ENCODE measurements around the gene G3BP2. TPM values are rescaled to one million over a fixed set of nuclear protein-coding genes. Genes with fewer than 3 reads are reported as not detected.

Gene G3BP2
- total and polyA plus RNA-seq, 2 donors (not counting 1 experiment from before 2014, with no cell fraction given) = 33.0 to 154 TPM

- H3K4me3 ChIP-seq (ENCODE audit: control extremely low read depth in 1 of 5, extremely low read depth in 1 of 5, insufficient read depth in 1 of 5, low read depth in 2 of 5, low read length in 4 of 5) = no peak overlapping the region
These were observed 35.4 kb downstream of the G3BP2 start for GRCh38 chr4:75637827-75638226.

GRCh38 chr4:75637176-75637575, 36.0 kb downstream of the G3BP2 start:
- ATAC-seq (ENCODE audit: low read depth) = no peak
- no peak overlapping the region for H3K27ac Mint-ChIP-seq

More at GRCh38 chr4:75637827-75638226, 35.4 kb downstream of the G3BP2 start:
- ChIA-PET CTCF (no interaction called here), POLR2A (no interaction called here)
- H3K9me3 Mint-ChIP-seq (ENCODE audit: insufficient read depth) = no peaks in the 10 kb centered on the region
- no peak overlapping the region for H3K4me3 Mint-ChIP-seq
- H3K4me2 ChIP-seq (replicated peaks; ENCODE audit: low read depth, low read length, poor library complexity, severe bottlenecking) = no peak overlapping the region
- no peak overlapping the region for H3K27ac ChIP-seq (ENCODE audit: low read length in 2 of 2)
- H3K36me3 ChIP-seq (replicated peaks in 1 of 2; ENCODE audit: control extremely low read depth in 1 of 2, control insufficient read depth in 1 of 2, extremely low read depth in 1 of 2, insufficient read depth in 2 of 2, low read length in 1 of 2) = peaks cover 0 to 1% of the 10 kb centered on the region in 2 experiments
- H2AFZ ChIP-seq (ENCODE audit: insufficient read depth, low read depth, low read length, poor library complexity, severe bottlenecking) = no peak overlapping the region
- intact Hi-C loops (cut with micrococcal nuclease) = loop anchor here (10.0 kb wide), 1 partner anchor 307 kb away; the partner anchor contains the start of gene NAAA
- no peaks in the 10 kb centered on the region for H3K27me3 ChIP-seq (replicated peaks in 1 of 4; ENCODE audit: control extremely low read depth in 1 of 4, control insufficient read depth in 3 of 4, insufficient read depth in 4 of 4, low read length in 3 of 4)
- ATAC-seq (ENCODE audit: low read depth) (no peak), DNase-seq (no peak)
- no peak overlapping the region for H3K9ac ChIP-seq (ENCODE audit: low read length)
- no peaks in the 10 kb centered on the region for H3K27me3 Mint-ChIP-seq
- H3K4me1 ChIP-seq (ENCODE audit: control insufficient read depth in 2 of 2, insufficient read depth in 2 of 2, low read length in 2 of 2) = no peaks in the 10 kb centered on the region
- no CpG with 5 or more reads among the region's 1 CpG for WGBS (ENCODE audit: insufficient coverage)
- no peaks in the 10 kb centered on the region for H3K4me1 Mint-ChIP-seq
- no peak overlapping the region for H3K27ac Mint-ChIP-seq
- no peak for TF ChIP-seq EZH2 (IDR thresholded peaks at IDR 0.05; ENCODE audit: borderline replicate concordance, insufficient read depth, low read depth, low read length, poor library complexity, severe bottlenecking)
- no peak for TF ChIP-seq CTCF (IDR thresholded peaks at IDR 0.05)
- no peaks in the 10 kb centered on the region for H4K20me1 ChIP-seq (ENCODE audit: control insufficient read depth, insufficient read depth, low read length, poor library complexity, severe bottlenecking)
- H3K9me3 ChIP-seq (ENCODE audit: control extremely low read depth in 1 of 3, control insufficient read depth in 2 of 3, insufficient read depth in 1 of 3, low read length in 2 of 3) = no peaks in the 10 kb centered on the region
- H3K79me2 ChIP-seq (ENCODE audit: control insufficient read depth, insufficient read depth, low read length) = no peaks in the 10 kb centered on the region

More at GRCh38 chr4:75637176-75637575, 36.0 kb downstream of the G3BP2 start:
- Histone ChIP-seq H3K27ac (ENCODE audit: low read length in 2 of 2) (no peak overlapping the region), H3K9ac (ENCODE audit: low read length) (no peak overlapping the region), H4K20me1 (ENCODE audit: control insufficient read depth, insufficient read depth, low read length, poor library complexity, severe bottlenecking) (no peaks in the 10 kb centered on the region), H3K4me3 (ENCODE audit: control extremely low read depth in 1 of 5, extremely low read depth in 1 of 5, insufficient read depth in 1 of 5, low read depth in 2 of 5, low read length in 4 of 5) (no peak overlapping the region), H3K79me2 (ENCODE audit: control insufficient read depth, insufficient read depth, low read length) (no peaks in the 10 kb centered on the region), H3K4me1 (ENCODE audit: control insufficient read depth in 2 of 2, insufficient read depth in 2 of 2, low read length in 2 of 2) (no peaks in the 10 kb centered on the region), H3K36me3 (replicated peaks in 1 of 2; ENCODE audit: control extremely low read depth in 1 of 2, control insufficient read depth in 1 of 2, extremely low read depth in 1 of 2, insufficient read depth in 2 of 2, low read length in 1 of 2) (no peaks in the 10 kb centered on the region), H3K27me3 (replicated peaks in 1 of 4; ENCODE audit: control extremely low read depth in 1 of 4, control insufficient read depth in 3 of 4, insufficient read depth in 4 of 4, low read length in 3 of 4) (no peaks in the 10 kb centered on the region), H2AFZ (ENCODE audit: insufficient read depth, low read depth, low read length, poor library complexity, severe bottlenecking) (no peak overlapping the region), H3K9me3 (ENCODE audit: control extremely low read depth in 1 of 3, control insufficient read depth in 2 of 3, insufficient read depth in 1 of 3, low read length in 2 of 3) (no peaks in the 10 kb centered on the region), H3K4me2 (replicated peaks; ENCODE audit: low read depth, low read length, poor library complexity, severe bottlenecking) (no peak overlapping the region)
- Mint-ChIP-seq H3K27me3 (no peaks in the 10 kb centered on the region), H3K9me3 (ENCODE audit: insufficient read depth) (no peaks in the 10 kb centered on the region), H3K4me3 (no peak overlapping the region), H3K4me1 (no peaks in the 10 kb centered on the region)
- POLR2A ChIA-PET = no interaction called here
- WGBS (ENCODE audit: insufficient coverage) = no CpG with 5 or more reads among the region's 1 CpG
- intact Hi-C loops (cut with micrococcal nuclease) = loop anchor here (10.0 kb wide), 1 partner anchor 308 kb away; the partner anchor contains the start of gene NAAA
- CTCF ChIA-PET = no interaction called here
- DNase-seq = no peak
- TF ChIP-seq CTCF (IDR thresholded peaks at IDR 0.05) = no peak
- TF ChIP-seq EZH2 (IDR thresholded peaks at IDR 0.05; ENCODE audit: borderline replicate concordance, insufficient read depth, low read depth, low read length, poor library complexity, severe bottlenecking) = no peak

Measured in B cell (primary cell).